ENCODE measurements around the gene KCNT1.

The KCNT1 gene

GRCh38 chr9:135762921-135763320 is 60.9 kb downstream of the KCNT1 start:
- in situ Hi-C loops (cut with HindIII; ENCODE audit: low sequenced_read_pairs): no loop called here

GRCh38 chr9:135763716-135764446 is 61.9 kb downstream of the KCNT1 start:
- in situ Hi-C loops (cut with HindIII; ENCODE audit: low sequenced_read_pairs): no loop called here

- in situ Hi-C loops (cut with HindIII; ENCODE audit: low sequenced_read_pairs): no loop called here
Observed at GRCh38 chr9:135764731-135765130, 62.7 kb downstream of the KCNT1 start.

- in situ Hi-C loops (cut with HindIII; ENCODE audit: low sequenced_read_pairs): no loop called here
Observed at GRCh38 chr9:135765416-135765815, 63.4 kb downstream of the KCNT1 start.

- in situ Hi-C loops (cut with HindIII; ENCODE audit: low sequenced_read_pairs): no loop called here
Observed at GRCh38 chr9:135766251-135766650, 64.3 kb downstream of the KCNT1 start.

- in situ Hi-C loops (cut with HindIII; ENCODE audit: low sequenced_read_pairs): no loop called here
Observed at GRCh38 chr9:135766707-135767106, 64.7 kb downstream of the KCNT1 start.

GRCh38 chr9:135768516-135769218 is 66.7 kb downstream of the KCNT1 start:
- in situ Hi-C loops (cut with HindIII; ENCODE audit: low sequenced_read_pairs): no loop called here

GRCh38 chr9:135769489-135770202 is 67.7 kb downstream of the KCNT1 start:
- in situ Hi-C loops (cut with HindIII; ENCODE audit: low sequenced_read_pairs): no loop called here

GRCh38 chr9:135770203-135770535 is 68.2 kb downstream of the KCNT1 start:
- in situ Hi-C loops (cut with HindIII; ENCODE audit: low sequenced_read_pairs): no loop called here

GRCh38 chr9:135770771-135771170 is 68.8 kb downstream of the KCNT1 start:
- in situ Hi-C loops (cut with HindIII; ENCODE audit: low sequenced_read_pairs): no loop called here

- in situ Hi-C loops (cut with HindIII; ENCODE audit: low sequenced_read_pairs): no loop called here
Observed at GRCh38 chr9:135771401-135772051, 69.5 kb downstream of the KCNT1 start.

- in situ Hi-C loops (cut with HindIII; ENCODE audit: low sequenced_read_pairs): no loop called here
Observed at GRCh38 chr9:135772056-135772646, 70.2 kb downstream of the KCNT1 start.

- in situ Hi-C loops (cut with HindIII; ENCODE audit: low sequenced_read_pairs): no loop called here
Observed at GRCh38 chr9:135772702-135773493, 70.9 kb downstream of the KCNT1 start.

GRCh38 chr9:135773530-135774238 is 71.7 kb downstream of the KCNT1 start:
- in situ Hi-C loops (cut with HindIII; ENCODE audit: low sequenced_read_pairs): no loop called here

GRCh38 chr9:135774239-135774747 is 72.3 kb downstream of the KCNT1 start:
- in situ Hi-C loops (cut with HindIII; ENCODE audit: low sequenced_read_pairs): no loop called here

- in situ Hi-C loops (cut with HindIII; ENCODE audit: low sequenced_read_pairs): no loop called here
Observed at GRCh38 chr9:135774794-135775525, 73.0 kb downstream of the KCNT1 start.

GRCh38 chr9:135775911-135776310 is 73.9 kb downstream of the KCNT1 start:
- in situ Hi-C loops (cut with HindIII; ENCODE audit: low sequenced_read_pairs): no loop called here

GRCh38 chr9:135776893-135777622 is 75.1 kb downstream of the KCNT1 start:
- in situ Hi-C loops (cut with HindIII; ENCODE audit: low sequenced_read_pairs): no loop called here
